Measurements from ENCODE around the gene DIP2C.

DNA sequence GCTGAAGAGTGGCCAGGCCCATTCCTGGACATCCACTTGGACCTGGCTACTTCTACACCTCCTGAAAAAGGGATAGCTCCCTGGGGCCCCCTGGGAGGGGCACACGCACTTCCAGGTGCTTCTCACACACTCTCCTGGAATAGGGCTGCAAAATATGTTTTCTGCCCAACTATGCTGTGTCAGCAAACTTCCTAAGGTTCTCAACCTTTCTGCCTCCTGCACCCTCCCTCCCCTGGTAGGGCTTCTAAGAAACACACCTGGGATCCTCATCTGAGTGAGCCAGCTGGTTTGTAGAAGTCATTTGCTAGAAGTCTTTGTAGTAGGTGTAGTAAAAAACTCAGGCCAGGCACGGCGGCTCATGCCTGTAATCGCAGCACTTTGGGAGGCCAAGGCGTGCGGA lies 417.7 kb downstream of the DIP2C start:
- TF ChIP-seq, protein P1, sequence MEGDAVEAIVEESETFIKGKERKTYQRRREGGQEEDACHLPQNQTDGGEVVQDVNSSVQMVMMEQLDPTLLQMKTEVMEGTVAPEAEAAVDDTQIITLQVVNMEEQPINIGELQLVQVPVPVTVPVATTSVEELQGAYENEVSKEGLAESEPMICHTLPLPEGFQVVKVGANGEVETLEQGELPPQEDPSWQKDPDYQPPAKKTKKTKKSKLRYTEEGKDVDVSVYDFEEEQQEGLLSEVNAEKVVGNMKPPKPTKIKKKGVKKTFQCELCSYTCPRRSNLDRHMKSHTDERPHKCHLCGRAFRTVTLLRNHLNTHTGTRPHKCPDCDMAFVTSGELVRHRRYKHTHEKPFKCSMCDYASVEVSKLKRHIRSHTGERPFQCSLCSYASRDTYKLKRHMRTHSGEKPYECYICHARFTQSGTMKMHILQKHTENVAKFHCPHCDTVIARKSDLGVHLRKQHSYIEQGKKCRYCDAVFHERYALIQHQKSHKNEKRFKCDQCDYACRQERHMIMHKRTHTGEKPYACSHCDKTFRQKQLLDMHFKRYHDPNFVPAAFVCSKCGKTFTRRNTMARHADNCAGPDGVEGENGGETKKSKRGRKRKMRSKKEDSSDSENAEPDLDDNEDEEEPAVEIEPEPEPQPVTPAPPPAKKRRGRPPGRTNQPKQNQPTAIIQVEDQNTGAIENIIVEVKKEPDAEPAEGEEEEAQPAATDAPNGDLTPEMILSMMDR (IDR thresholded peaks at IDR 0.05), result no peak
- TF ChIP-seq POLR2A (IDR thresholded peaks at IDR 0.05), result no peak
